Smooth muscle cell (in vitro differentiated cells): Measurements from ENCODE around the gene NPEPPS. TPM values are rescaled to one million over a fixed set of nuclear protein-coding genes. Genes with fewer than 3 reads are reported as not detected.

Experiments
- DNase-seq: peaks from one replicate; lab custom pipeline; 2025; ENCODE audit not compliant: unreplicated experiment; lab: John Stamatoyannopoulos, UW
- H2AFZ ChIP-seq: fragments of 200-600 bp; sonication (generic); 2 replicates; pipeline ENCODE4 v1.6.0; 2016; ENCODE audit warnings: antibody characterized with exemption, low read depth, mild to moderate bottlenecking
- H3F3A ChIP-seq: fragments of 200-600 bp; sonication (generic); 2 replicates; pipeline ENCODE4 v1.6.0; 2017; ENCODE audit warnings: antibody characterized with exemption, low read depth
- H3K27ac ChIP-seq: fragments of 200-600 bp; sonication (generic); 2 replicates; pipeline ENCODE4 v1.5.1; 2016; ENCODE audit warnings: low read depth, mild to moderate bottlenecking
- H3K27me3 ChIP-seq: fragments of 200-600 bp; sonication (generic); 2 replicates; pipeline ENCODE4 v1.6.1; 2016; ENCODE audit warnings: low read depth, mild to moderate bottlenecking
- H3K36me3 ChIP-seq: fragments of 200-600 bp; sonication (generic); 2 replicates; pipeline ENCODE4 v1.5.1; 2016; ENCODE audit warnings: low read depth
- H3K4me1 ChIP-seq: fragments of 200-600 bp; sonication (generic); 2 replicates; pipeline ENCODE4 v1.5.1; 2016; ENCODE audit warnings: low read depth
- H3K4me2 ChIP-seq: fragments of 200-600 bp; sonication (generic); 2 replicates; pipeline ENCODE4 v1.6.0; 2016; ENCODE audit warnings: mild to moderate bottlenecking
- H3K4me3 ChIP-seq: fragments of 200-600 bp; sonication (generic); 2 replicates; pipeline ENCODE4 v1.5.1; 2016; ENCODE audit warnings: mild to moderate bottlenecking
- H3K79me2 ChIP-seq: fragments of 200-600 bp; sonication (generic); 2 replicates; pipeline ENCODE4 v1.6.0; 2016; ENCODE audit warnings: low read depth, mild to moderate bottlenecking
- H3K9ac ChIP-seq: fragments of 200-600 bp; sonication (generic); 2 replicates; pipeline ENCODE4 v1.6.0; 2016; ENCODE audit warnings: low read depth
- H3K9me3 ChIP-seq: fragments of 200-600 bp; sonication (generic); replicated peaks from 2 replicates; pipeline ENCODE4 v1.5.1; 2016; ENCODE audit warnings: low read depth
- H4K20me1 ChIP-seq: fragments of 200-600 bp; sonication (generic); 2 replicates; pipeline ENCODE4 v1.6.0; 2016; ENCODE audit warnings: low read depth
- WGBS: methylation state at CpG from one replicate; pipeline ENCODE4 v1.1.7; 2016; ENCODE audit warnings: low lambda C conversion rate; 5-methylcytosine and 5-hydroxymethylcytosine counted together
- polyA plus RNA-seq: library from polyadenylated mRNA; unstranded; fragments of >200 nt; fragmentation: Nextera tagmentation; extraction: Ambion mirVana; gene quantifications from 2 replicates; pipeline ENCODE4 v1.2.1, GENCODE V29; 2016
- total RNA-seq: library from RNA; depleted of rRNA; stranded (reverse); fragments of >200 nt; gene quantifications from 2 replicates; pipeline ENCODE4 v1.2.3, GENCODE V29; 2014
- TF ChIP-seq, protein P1 (sequence below): fragments of 200-600 bp; sonication (generic); IDR thresholded peaks from 2 replicates; pipeline ENCODE4 v1.5.1; 2017; ENCODE audit warnings: borderline replicate concordance, mild to moderate bottlenecking, antibody characterized with exemption; ENCODE audit not compliant: insufficient read depth, poor library complexity, severe bottlenecking

The NPEPPS gene
- total and polyA plus RNA-seq, 2 experiments from 2014 or later: 50.2 to 70.5 TPM

- Histone ChIP-seq H3K27ac (no peak overlapping the region), H2AFZ (no peak overlapping the region), H3K9me3 (no peaks in the 10 kb centered on the region), H3K27me3 (no peaks in the 10 kb centered on the region), H4K20me1 (peaks cover 82% of the 10 kb centered on the region), H3K4me2 (no peak overlapping the region), H3K9ac (no peak overlapping the region), H3K4me1 (peaks cover 3% of the 10 kb centered on the region), H3F3A (peaks cover 12% of the 10 kb centered on the region), H3K4me3 (no peak overlapping the region), H3K79me2 (peaks cover 56% of the 10 kb centered on the region), H3K36me3 (peaks cover 41% of the 10 kb centered on the region)
- DNase-seq: no peak
- 66% methylated on average over 6 of the region's 6 CpGs for WGBS
- TF ChIP-seq, protein P1, sequence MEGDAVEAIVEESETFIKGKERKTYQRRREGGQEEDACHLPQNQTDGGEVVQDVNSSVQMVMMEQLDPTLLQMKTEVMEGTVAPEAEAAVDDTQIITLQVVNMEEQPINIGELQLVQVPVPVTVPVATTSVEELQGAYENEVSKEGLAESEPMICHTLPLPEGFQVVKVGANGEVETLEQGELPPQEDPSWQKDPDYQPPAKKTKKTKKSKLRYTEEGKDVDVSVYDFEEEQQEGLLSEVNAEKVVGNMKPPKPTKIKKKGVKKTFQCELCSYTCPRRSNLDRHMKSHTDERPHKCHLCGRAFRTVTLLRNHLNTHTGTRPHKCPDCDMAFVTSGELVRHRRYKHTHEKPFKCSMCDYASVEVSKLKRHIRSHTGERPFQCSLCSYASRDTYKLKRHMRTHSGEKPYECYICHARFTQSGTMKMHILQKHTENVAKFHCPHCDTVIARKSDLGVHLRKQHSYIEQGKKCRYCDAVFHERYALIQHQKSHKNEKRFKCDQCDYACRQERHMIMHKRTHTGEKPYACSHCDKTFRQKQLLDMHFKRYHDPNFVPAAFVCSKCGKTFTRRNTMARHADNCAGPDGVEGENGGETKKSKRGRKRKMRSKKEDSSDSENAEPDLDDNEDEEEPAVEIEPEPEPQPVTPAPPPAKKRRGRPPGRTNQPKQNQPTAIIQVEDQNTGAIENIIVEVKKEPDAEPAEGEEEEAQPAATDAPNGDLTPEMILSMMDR: peak; percentile 72
Measured at GRCh38 chr17:47663912-47664623, 133.2 kb downstream of the NPEPPS start.

- peaks cover 54% of the 10 kb centered on the region for H3K79me2 ChIP-seq
- peaks cover 15% of the 10 kb centered on the region for H3F3A ChIP-seq
- peaks cover 45% of the 10 kb centered on the region for H3K36me3 ChIP-seq
- H3K9me3 ChIP-seq: no peaks in the 10 kb centered on the region
- no peaks in the 10 kb centered on the region for H3K27me3 ChIP-seq
- no peak overlapping the region for H2AFZ ChIP-seq
- H3K4me1 ChIP-seq: peaks cover 3% of the 10 kb centered on the region
- no peak overlapping the region for H3K4me2 ChIP-seq
- TF ChIP-seq, protein P1: no peak
- no peak overlapping the region for H3K4me3 ChIP-seq
- no peak overlapping the region for H3K27ac ChIP-seq
- DNase-seq: no peak
- H3K9ac ChIP-seq: no peak overlapping the region
- peaks cover 82% of the 10 kb centered on the region for H4K20me1 ChIP-seq
Measured at GRCh38 chr17:47664624-47664941, 133.7 kb downstream of the NPEPPS start.

DNA sequence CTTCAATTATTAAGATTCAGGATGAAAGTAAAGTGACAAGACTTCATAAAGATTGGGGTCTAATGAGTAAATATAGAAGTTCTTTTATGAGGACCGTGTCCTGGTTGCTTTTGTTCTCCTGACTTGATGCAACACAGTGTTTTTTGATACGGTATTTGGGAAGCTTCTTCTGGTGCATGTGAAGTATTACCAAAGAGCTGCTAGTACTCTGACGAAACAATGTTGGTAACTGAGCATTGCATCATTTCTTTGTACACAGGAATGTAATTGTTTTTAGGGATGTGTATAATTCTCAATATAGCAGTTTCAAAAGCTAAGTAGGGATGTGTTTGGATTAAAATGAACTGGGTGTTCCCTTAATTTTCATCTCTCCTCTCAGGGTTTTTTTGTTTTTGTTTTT, 134.7 kb downstream of the NPEPPS start:
- Histone ChIP-seq H4K20me1 (peaks cover 78% of the 10 kb centered on the region), H3K4me1 (peaks cover 3% of the 10 kb centered on the region), H3K79me2 (peaks cover 47% of the 10 kb centered on the region), H3K4me3 (no peak overlapping the region), H3K9ac (no peak overlapping the region), H2AFZ (no peak overlapping the region), H3K36me3 (peaks cover 47% of the 10 kb centered on the region), H3F3A (peaks cover 19% of the 10 kb centered on the region), H3K27me3 (no peaks in the 10 kb centered on the region), H3K27ac (no peak overlapping the region), H3K9me3 (no peaks in the 10 kb centered on the region), H3K4me2 (no peak overlapping the region)
- TF ChIP-seq, protein P1: no peak
- DNase-seq: no peak
- WGBS: 91% methylated on average over 3 of the region's 3 CpGs

- no peak for DNase-seq
- no peak overlapping the region for H3K4me3 ChIP-seq
- no peak overlapping the region for H3K9ac ChIP-seq
- no peak overlapping the region for H3K27ac ChIP-seq
- peaks cover 17% of the 10 kb centered on the region for H3F3A ChIP-seq
- no peak overlapping the region for H2AFZ ChIP-seq
- TF ChIP-seq, protein P1: no peak
- peaks cover 91% of the 10 kb centered on the region for H4K20me1 ChIP-seq
- no peaks in the 10 kb centered on the region for H3K9me3 ChIP-seq
- peaks cover 3% of the 10 kb centered on the region for H3K4me1 ChIP-seq
- peaks cover 47% of the 10 kb centered on the region for H3K79me2 ChIP-seq
- no peaks in the 10 kb centered on the region for H3K27me3 ChIP-seq
- H3K4me2 ChIP-seq: no peak overlapping the region
- 98% methylated on average over 4 of the region's 4 CpGs for WGBS
- peaks cover 72% of the 10 kb centered on the region for H3K36me3 ChIP-seq
Measured at GRCh38 chr17:47669081-47669480, 138.2 kb downstream of the NPEPPS start.
